HepG2 (cell line): Measurements from ENCODE around the gene CIROP. TPM values are rescaled to one million over a fixed set of nuclear protein-coding genes. Genes with fewer than 3 reads are reported as not detected.

ENCODE experiments used
- ATAC-seq: fragments of 200-7000 bp; cut with Tn5 transposase; 3 replicates; pipeline ENCODE4 v1.9.1; 2020; ENCODE audit warnings: mild to moderate bottlenecking, moderate library complexity
- BruUV-seq: library from RNA; stranded (reverse); fragments of 400-500 nt; replicated peaks from 2 replicates; lab custom pipeline; 2021; lab: Mats Ljungman, UMichigan
- CTCF ChIA-PET: fragments of 300-600 bp; formaldehyde crosslinking; extraction: SDS; loops from one replicate; lab custom pipeline; 2021; ENCODE audit warnings: low total read pairs, inconsistent platforms, low intra/inter-chr PET ratio; lab: Yijun Ruan, JAX
- POLR2A ChIA-PET: fragments of 350-600 bp; sonication (Branson Sonifier 250); formaldehyde crosslinking; loops from one replicate; lab custom pipeline; 2020; ENCODE audit warnings: antibody characterized with exemption, inconsistent platforms; lab: Yijun Ruan, JAX
- DNase-seq: peaks from one replicate; pipeline ENCODE4 v3.0.0-alpha.2; 2015; ENCODE audit warnings: low spot score
- FAIRE-seq: peaks from 3 replicates; lab custom pipeline; 2011; peaks lifted over from hg19 to GRCh38; lab: Jason Lieb, UNC
- H2AFZ ChIP-seq: one replicate; pipeline ENCODE4 v1.6.1; 2011; ENCODE audit warnings: low read length, inconsistent platforms
- H3K27ac ChIP-seq: fragments of 300-600 bp; 3 replicates; pipeline ENCODE4 v1.8.0; 2011; ENCODE audit warnings: mixed run types, mild to moderate bottlenecking, mixed read lengths, low read length, inconsistent platforms; ENCODE audit not compliant: insufficient read depth; ENCODE audit errors: extremely low read length
- H3K27me3 ChIP-seq, 2 experiments: fragments of 200-600 bp in 1 of 2; 2 replicates in 1 of 2; 3 replicates in 1 of 2; pipeline versions ENCODE4 v1.6.0 to v1.8.0; 2011; ENCODE audit warnings: low read length in 2 of 2, mild to moderate bottlenecking in 2 of 2, moderate library complexity in 2 of 2, inconsistent platforms in 1 of 2; ENCODE audit not compliant: insufficient read depth in 2 of 2, control insufficient read depth in 1 of 2
- H3K36me3 ChIP-seq, 2 experiments: fragments of 200-600 bp in 1 of 2; replicated peaks in 1 of 2; 2 replicates in 1 of 2; 3 replicates in 1 of 2; pipeline versions ENCODE4 v1.5.1 to v1.8.0; 2011; ENCODE audit warnings: low read length in 2 of 2, inconsistent platforms in 1 of 2; ENCODE audit not compliant: insufficient read depth in 2 of 2, control insufficient read depth in 1 of 2
- H3K4me1 ChIP-seq: 2 replicates; pipeline ENCODE4 v1.5.1; 2012; ENCODE audit warnings: low read length, inconsistent platforms; ENCODE audit not compliant: insufficient read depth
- H3K4me2 ChIP-seq: 2 replicates; pipeline ENCODE4 v1.6.0; 2011; ENCODE audit warnings: low read depth, low read length, inconsistent platforms
- H3K4me3 ChIP-seq, 3 experiments: fragments of 200-600 bp in 1 of 3; sonication (generic), shearing (Covaris generic) in 1 of 3; replicated peaks in 1 of 3; 2 replicates each; pipeline ENCODE4 v1.5.1; 2011 to 2016; ENCODE audit warnings: low read length in 3 of 3, inconsistent platforms in 2 of 3, low read depth in 2 of 3, mild to moderate bottlenecking in 2 of 3, control low read depth in 1 of 3, mixed read lengths in 1 of 3; ENCODE audit not compliant: insufficient read depth in 1 of 3
- H3K79me2 ChIP-seq: one replicate; pipeline ENCODE4 v1.6.1; 2011; ENCODE audit warnings: low read length, inconsistent platforms; ENCODE audit not compliant: insufficient read depth
- H3K9ac ChIP-seq: 2 replicates; pipeline ENCODE4 v1.6.0; 2011; ENCODE audit warnings: mild to moderate bottlenecking, low read depth, low read length, inconsistent platforms; ENCODE audit not compliant: insufficient read depth
- H3K9me3 ChIP-seq: 2 replicates; pipeline ENCODE4 v1.5.1; 2012; ENCODE audit warnings: mild to moderate bottlenecking, low read length
- H4K20me1 ChIP-seq: 2 replicates; pipeline ENCODE4 v1.6.0; 2011; ENCODE audit warnings: inconsistent platforms, mild to moderate bottlenecking, low read length, moderate library complexity; ENCODE audit not compliant: insufficient read depth
- ATF7 ChIP-seq, 2 experiments: fragments of 450-650 bp in 1 of 2; sonication (generic) in 1 of 2; formaldehyde crosslinking in 1 of 2; IDR thresholded peaks; 2 replicates each; pipeline versions ENCODE4 v1.4.0 to v1.6.1; 2016 to 2020; ENCODE audit warnings: antibody characterized with exemption in 1 of 2, mild to moderate bottlenecking in 1 of 2, missing genetic modification reagents in 1 of 2
- CREB1 ChIP-seq, 2 experiments: fragments of 450-650 bp in 1 of 2; IDR thresholded peaks; 2 replicates each; pipeline ENCODE4 v1.6.1; 2016 to 2017; ENCODE audit warnings: control low read depth in 1 of 2, mild to moderate bottlenecking in 1 of 2, missing compliant biosample characterization in 1 of 2, missing genetic modification characterization in 1 of 2
- ETV6 ChIP-seq: sonication (generic); formaldehyde crosslinking; conservative IDR thresholded peaks from 2 replicates; pipeline ENCODE4 v1.4.0; 2020; ENCODE audit warnings: missing genetic modification reagents
- PCBP1 ChIP-seq: fragments of 200-400 bp; formaldehyde crosslinking; IDR thresholded peaks from 2 replicates; pipeline ENCODE4 v1.6.1; 2017; ENCODE audit warnings: mild to moderate bottlenecking, low read depth, low read length, borderline replicate concordance
- ZBTB7B ChIP-seq: sonication (generic); formaldehyde crosslinking; IDR thresholded peaks from 2 replicates; pipeline ENCODE4 v1.4.0; 2020; ENCODE audit warnings: missing genetic modification reagents
- ZNF749 ChIP-seq: sonication (generic); formaldehyde crosslinking; IDR thresholded peaks from 2 replicates; pipeline ENCODE4 v1.8.0; 2022; ENCODE audit warnings: mild to moderate bottlenecking, missing genetic modification reagents, moderate library complexity, borderline replicate concordance
- ZSCAN9 ChIP-seq: IDR thresholded peaks from 2 replicates; pipeline ENCODE4 v1.6.1; 2016; ENCODE audit warnings: borderline replicate concordance
- WGBS: methylation state at CpG from one replicate; pipeline ENCODE4 v1.1.6; 2017; ENCODE audit warnings: low lambda C conversion rate; 5-methylcytosine and 5-hydroxymethylcytosine counted together
- in situ Hi-C: cut with HindIII; loops from 2 replicates; pipeline ENCODE4 v1.10.0; 2017; ENCODE audit warnings: low pct_unique_long_range_greater_than_20kb; ENCODE audit not compliant: extremely low pct_ligation_motif_present
- intact Hi-C: fragments of 100-400 bp; cut with micrococcal nuclease; formaldehyde crosslinking; loops from one replicate; pipeline ENCODE4 v1.10.0; 2022; ENCODE audit not compliant: unreplicated experiment
- polyA plus RNA-seq, 8 experiments: library from polyadenylated mRNA; depleted of rRNA in 3 of 8; stranded (reverse) in 7 of 8; unstranded in 1 of 8; fragments of >200 nt; fragmentation: Illumina TruSeq in 4 of 8; extraction: Trizol in 4 of 8; gene quantifications; 2 replicates each; pipeline versions ENCODE4 v1.2.1 to v1.2.3, GENCODE V29; 2011 to 2016; ENCODE audit warnings: low read depth in 4 of 8, missing spikeins in 1 of 8, mixed read lengths in 1 of 8; ENCODE audit not compliant: insufficient read depth in 1 of 8
- total RNA-seq, 5 experiments: library from RNA; depleted of rRNA; stranded (reverse); fragments of >200 nt; fragmentation: Illumina TruSeq; extraction: Trizol; gene quantifications; 2 replicates each; pipeline ENCODE4 v1.2.3, GENCODE V29; 2016; ENCODE audit warnings: low read depth in 1 of 5
- TF ChIP-seq, protein P1 (sequence below): IDR thresholded peaks from 2 replicates; pipeline ENCODE4 v1.6.1; 2016; ENCODE audit warnings: missing compliant biosample characterization, missing genetic modification reagents, borderline replicate concordance
- TF ChIP-seq, protein P2 (sequence below): sonication (generic); formaldehyde crosslinking; IDR thresholded peaks from 2 replicates; pipeline ENCODE4 v1.8.0; 2022; ENCODE audit warnings: missing genetic modification reagents, mild to moderate bottlenecking, moderate library complexity, borderline replicate concordance

Gene CIROP
- total and polyA plus RNA-seq, 2 of the 13 experiments (the other 11 are each of a cell fraction or from before 2014, with no cell fraction given): 0.07 TPM; not detected in 1

GRCh38 chr14:23145794-23146350 lies 41.1 kb upstream of the CIROP start:
- Histone ChIP-seq H3K27me3 (peaks cover 8 to 35% of the 10 kb centered on the region in 2 experiments; a peak in 4 of 5 replicates), H3K4me1 (no peaks in the 10 kb centered on the region), H3K4me3 (no peak overlapping the region), H3K9me3 (no peaks in the 10 kb centered on the region), H3K4me2 (no peak overlapping the region), H3K36me3 (no peaks in the 10 kb centered on the region), H3K27ac (no peak overlapping the region), H2AFZ (no peak overlapping the region), H3K9ac (no peak overlapping the region), H4K20me1 (no peaks in the 10 kb centered on the region), H3K79me2 (no peaks in the 10 kb centered on the region)
- BruUV-seq: no TSS peak
- WGBS: 10% methylated on average over 4 of the region's 4 CpGs
- POLR2A ChIA-PET: no interaction called here
- TF ChIP-seq, protein P1, sequence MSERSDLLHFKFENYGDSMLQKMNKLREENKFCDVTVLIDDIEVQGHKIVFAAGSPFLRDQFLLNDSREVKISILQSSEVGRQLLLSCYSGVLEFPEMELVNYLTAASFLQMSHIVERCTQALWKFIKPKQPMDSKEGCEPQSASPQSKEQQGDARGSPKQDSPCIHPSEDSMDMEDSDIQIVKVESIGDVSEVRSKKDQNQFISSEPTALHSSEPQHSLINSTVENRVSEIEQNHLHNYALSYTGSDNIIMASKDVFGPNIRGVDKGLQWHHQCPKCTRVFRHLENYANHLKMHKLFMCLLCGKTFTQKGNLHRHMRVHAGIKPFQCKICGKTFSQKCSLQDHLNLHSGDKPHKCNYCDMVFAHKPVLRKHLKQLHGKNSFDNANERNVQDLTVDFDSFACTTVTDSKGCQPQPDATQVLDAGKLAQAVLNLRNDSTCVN (CRISPR knock-in tag): no peak
- TF ChIP-seq ZSCAN9 (CRISPR knock-in tag): no peak
- peak; percentile 91 for TF ChIP-seq ATF7 (IDR thresholded peaks at IDR 0.05)
- TF ChIP-seq ATF7 (CRISPR knock-in tag; IDR thresholded peaks at IDR 0.05): no peak
- TF ChIP-seq, protein P2, sequence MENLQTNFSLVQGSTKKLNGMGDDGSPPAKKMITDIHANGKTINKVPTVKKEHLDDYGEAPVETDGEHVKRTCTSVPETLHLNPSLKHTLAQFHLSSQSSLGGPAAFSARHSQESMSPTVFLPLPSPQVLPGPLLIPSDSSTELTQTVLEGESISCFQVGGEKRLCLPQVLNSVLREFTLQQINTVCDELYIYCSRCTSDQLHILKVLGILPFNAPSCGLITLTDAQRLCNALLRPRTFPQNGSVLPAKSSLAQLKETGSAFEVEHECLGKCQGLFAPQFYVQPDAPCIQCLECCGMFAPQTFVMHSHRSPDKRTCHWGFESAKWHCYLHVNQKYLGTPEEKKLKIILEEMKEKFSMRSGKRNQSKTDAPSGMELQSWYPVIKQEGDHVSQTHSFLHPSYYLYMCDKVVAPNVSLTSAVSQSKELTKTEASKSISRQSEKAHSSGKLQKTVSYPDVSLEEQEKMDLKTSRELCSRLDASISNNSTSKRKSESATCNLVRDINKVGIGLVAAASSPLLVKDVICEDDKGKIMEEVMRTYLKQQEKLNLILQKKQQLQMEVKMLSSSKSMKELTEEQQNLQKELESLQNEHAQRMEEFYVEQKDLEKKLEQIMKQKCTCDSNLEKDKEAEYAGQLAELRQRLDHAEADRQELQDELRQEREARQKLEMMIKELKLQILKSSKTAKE (CRISPR knock-in tag): 0 out of 2 replicates have a peak, but pooled peaks have one; percentile 23
- TF ChIP-seq PCBP1: no peak
- TF ChIP-seq ZBTB7B (CRISPR knock-in tag): no peak
- TF ChIP-seq ZNF749 (CRISPR knock-in tag): no peak
- no peak for TF ChIP-seq ETV6
- TF ChIP-seq CREB1 (IDR thresholded peaks at IDR 0.05): 0 out of 2 replicates have a peak, but pooled peaks have one; percentile 42
- TF ChIP-seq CREB1 (CRISPR knock-in tag; IDR thresholded peaks at IDR 0.05): no peak
- no peak for ATAC-seq
- DNase-seq: no peak
- intact Hi-C loops (no loop called here), in situ Hi-C loops (no loop called here)
- no peak for FAIRE-seq
- CTCF ChIA-PET: no interaction called here
